ENCODE results near the gene TCFL5. TPM values are rescaled to one million over a fixed set of nuclear protein-coding genes. Genes with fewer than 3 reads are reported as not detected.

Gene TCFL5
- total RNA-seq, 1 donor from 2014 or later = 5.8 TPM

Other genes with a start within 250 kb of the TCFL5 start
- gene SLCO4A1, start 219.3 kb downstream of the TCFL5 start, total RNA-seq = 47.6 and 49.8 TPM in 2 replicates
- gene NTSR1, start 153.0 kb downstream of the TCFL5 start, total RNA-seq = not detected in 2 replicates
- gene MRGBP, start 65.3 kb downstream of the TCFL5 start, total RNA-seq = 17.8 and 19.5 TPM in 2 replicates
- gene OGFR, start 57.0 kb downstream of the TCFL5 start, total RNA-seq = 51.2 and 56.4 TPM in 2 replicates
- not detected in 2 replicates for gene COL9A3, start 44.8 kb downstream of the TCFL5 start, total RNA-seq
- 60.5 and 60.8 TPM in 2 replicates for gene DIDO1, start 64.7 kb upstream of the TCFL5 start, total RNA-seq
- gene GID8, start 76.3 kb upstream of the TCFL5 start, total RNA-seq = 52.5 and 55.3 TPM in 2 replicates
- 7.6 and 8.6 TPM in 2 replicates for gene SLC17A9, start 90.9 kb upstream of the TCFL5 start, total RNA-seq
- gene BHLHE23, start 145.1 kb upstream of the TCFL5 start, total RNA-seq = not detected in 2 replicates

Measured in activated T-helper 1 cell treated with anti-CD3 and anti-CD28 coated beads, Interleukin-12 subunit alpha, Interleukin-12 subunit beta, Interleukin-2, Interleukin-4 antibody, amounts not matched to agents 30 ng/mL and 10 ng/mL and 1 ng/mL, durations not matched to agents 14 hours and 24 hours and 36 hours (primary cell).